Measurements from ENCODE around the gene NKAIN2.
"Not testable (repeated sequence)": the region's sequence is repeated elsewhere in the genome, so short reads cannot be mapped to it uniquely, and the experiment has no call there.

NKAIN2 gene

GRCh38 chr6:124119596-124119995 lies 315.9 kb downstream of the NKAIN2 start:
- DNase-seq, result peak; percentile 17

DNA sequence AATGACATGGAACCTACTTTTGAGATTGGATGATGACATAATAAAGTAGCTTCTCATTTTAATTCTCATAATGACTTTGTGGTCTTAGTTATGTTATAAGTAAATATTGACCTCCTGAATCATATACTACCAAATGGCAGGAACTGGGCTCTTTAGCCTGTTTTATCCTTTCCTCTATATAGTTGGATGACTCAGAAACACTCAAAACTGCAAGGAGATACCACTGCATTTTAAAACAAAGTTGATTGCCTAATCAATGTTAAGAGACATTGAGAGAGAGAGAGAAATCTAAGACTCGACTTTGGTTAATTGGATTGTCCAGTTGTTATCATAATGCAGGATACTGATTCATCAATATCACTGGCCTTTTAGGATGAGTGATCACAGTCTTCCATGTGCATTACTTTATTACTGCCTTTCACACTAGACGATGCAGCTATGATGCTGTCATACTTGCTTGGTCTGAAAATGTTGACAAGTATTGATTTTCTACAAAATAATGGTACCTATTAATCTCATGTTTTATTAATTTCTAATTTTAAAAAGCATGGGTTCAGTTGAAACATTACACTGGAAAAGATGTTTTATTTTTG lies 320.0 kb downstream of the NKAIN2 start:
- no peak for DNase-seq

GRCh38 chr6:124131259-124131658 lies 327.6 kb downstream of the NKAIN2 start:
- no peak for DNase-seq

DNA sequence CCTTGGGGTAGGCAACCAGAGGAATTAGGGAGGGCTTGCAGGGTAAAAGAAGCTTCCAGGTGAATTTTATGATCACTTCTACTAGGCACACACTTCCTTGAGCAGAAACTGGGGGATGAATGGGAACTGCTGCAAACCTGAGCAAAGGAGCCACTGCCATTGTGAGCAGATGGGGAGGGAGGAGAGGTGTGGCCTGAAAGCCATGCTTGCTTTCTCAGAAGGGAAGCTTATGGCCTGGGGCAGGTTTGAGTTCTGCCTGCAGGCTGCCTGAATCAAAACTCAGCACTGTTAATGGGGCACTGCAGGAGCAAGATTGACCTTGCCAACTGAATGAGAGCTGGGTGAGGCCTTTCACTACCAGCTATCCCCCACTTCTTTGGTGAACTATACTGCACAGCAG lies 328.1 kb downstream of the NKAIN2 start:
- no peak for DNase-seq

GRCh38 chr6:124132256-124132655 lies 328.6 kb downstream of the NKAIN2 start:
- no peak for DNase-seq

GRCh38 chr6:124142852-124143251 lies 339.2 kb downstream of the NKAIN2 start:
- DNase-seq, result no peak

DNA sequence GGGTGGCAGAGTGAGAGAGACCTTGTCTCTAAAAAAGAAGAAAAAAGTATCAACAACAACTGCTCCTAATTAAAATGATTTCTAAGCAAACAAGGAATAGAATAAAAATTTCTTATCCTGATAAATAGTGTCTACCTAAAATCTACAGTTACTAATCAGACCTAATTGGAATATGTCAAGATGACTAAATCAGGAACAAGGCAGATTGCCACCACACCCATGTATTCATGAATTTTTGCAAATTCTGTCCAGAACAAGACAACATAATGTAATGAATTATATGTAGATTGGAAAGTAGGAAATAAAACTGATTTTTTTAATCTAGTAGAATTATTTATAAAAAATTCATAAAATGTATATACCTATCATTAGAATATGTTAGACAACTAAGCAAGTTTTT lies 339.8 kb downstream of the NKAIN2 start:
- DNase-seq, result no peak

- DNase-seq, result no peak
These were observed 344.0 kb downstream of the NKAIN2 start for GRCh38 chr6:124147621-124148020.

GRCh38 chr6:124148236-124148957 lies 344.7 kb downstream of the NKAIN2 start:
- no peak for DNase-seq

DNA sequence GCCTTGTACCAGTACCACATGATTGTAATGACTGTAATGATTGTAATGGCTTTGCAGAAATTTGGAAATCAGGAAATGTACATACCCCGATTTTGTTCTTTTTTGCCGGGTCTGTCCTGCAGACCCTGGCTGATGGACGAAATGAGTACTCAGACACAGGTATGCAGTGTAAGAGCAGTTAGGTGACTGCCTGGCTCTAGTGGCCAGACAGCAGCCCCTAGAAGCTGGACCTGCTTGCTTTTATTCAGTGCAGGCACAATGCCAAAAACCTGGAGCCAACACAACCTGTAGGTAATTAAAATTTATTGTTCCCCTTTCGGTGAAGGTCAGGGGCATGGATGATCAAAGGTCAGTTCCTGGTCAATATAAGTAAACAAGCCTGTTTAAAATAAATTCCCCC lies 346.0 kb downstream of the NKAIN2 start:
- DNase-seq, result no peak

DNA sequence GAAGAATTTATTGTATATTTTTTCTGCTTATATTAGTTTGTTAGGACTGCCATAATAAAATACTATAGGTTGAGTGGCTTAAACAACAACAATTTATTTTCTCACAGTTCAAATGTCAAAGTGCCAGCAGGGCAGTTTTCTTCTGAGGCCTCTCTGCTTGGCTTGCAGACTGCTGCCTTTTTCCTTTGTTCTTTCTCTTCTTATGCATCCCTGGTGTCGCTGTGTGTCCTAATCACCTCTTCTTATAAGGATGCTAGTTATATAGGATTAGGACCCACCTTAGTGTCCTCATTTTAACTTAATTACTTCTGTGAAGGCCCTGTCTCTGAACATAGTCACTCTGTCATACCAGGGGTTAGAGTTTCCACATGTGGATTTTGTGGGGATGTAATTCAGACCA lies 354.4 kb downstream of the NKAIN2 start:
- no peak for DNase-seq

DNA sequence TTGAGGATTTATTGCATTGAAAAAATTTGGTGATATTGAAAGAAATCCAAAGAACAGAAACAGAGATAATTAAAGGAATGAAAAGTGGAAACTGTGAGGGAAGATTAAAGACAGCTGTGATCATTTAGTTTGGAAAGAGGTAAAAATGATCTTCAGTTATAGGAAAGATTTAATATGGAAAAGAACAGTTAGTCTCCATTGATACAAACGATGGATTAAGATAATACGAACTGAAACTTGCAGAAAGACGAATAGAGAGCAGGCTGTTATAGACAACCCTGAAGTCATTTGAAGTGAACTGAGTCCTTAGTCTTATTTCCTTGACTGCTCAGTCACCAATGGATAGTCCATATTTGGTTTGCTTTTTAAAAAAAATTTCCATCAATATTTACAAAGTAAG lies 360.0 kb downstream of the NKAIN2 start:
- no peak for DNase-seq

DNA sequence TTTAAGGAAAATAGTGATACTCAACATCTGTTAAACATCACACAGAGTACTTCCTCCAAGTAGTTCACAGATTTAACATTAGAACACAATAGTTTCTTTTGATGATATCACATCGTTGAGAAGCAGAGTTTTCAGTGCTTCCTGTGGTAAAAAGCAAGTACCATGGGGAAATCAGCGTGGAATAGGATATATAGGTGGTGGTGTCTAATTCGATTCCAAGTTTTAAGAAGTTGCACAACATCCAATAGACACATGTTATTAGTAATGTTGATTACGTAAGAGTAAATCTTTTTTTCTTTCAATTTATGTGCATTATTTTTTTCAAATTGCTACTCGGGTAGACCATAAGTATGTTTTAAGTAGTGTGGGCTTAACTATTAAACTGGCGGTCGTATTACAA lies 360.7 kb downstream of the NKAIN2 start:
- no peak for DNase-seq

DNA sequence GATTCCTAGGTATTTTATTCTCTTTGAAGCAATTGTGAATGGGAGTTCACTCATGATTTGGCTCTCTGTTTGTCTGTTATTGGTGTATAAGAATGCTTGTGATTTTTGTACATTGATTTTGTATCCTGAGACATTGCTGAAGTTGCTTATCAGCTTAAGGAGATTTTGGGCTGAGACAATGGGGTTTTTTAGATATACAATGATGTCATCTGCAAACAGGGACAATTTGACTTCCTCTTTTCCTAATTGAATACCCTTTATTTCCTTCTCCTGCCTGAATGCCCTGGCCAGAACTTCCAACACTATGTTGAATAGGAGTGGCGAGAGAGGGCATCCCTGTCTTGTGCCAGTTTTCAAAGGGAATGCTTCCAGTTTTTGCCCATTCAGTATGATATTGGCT lies 363.6 kb downstream of the NKAIN2 start:
- DNase-seq, result not testable (repeated sequence)

- no peak for DNase-seq
These were observed 386.6 kb downstream of the NKAIN2 start for GRCh38 chr6:124190256-124190655.

DNA sequence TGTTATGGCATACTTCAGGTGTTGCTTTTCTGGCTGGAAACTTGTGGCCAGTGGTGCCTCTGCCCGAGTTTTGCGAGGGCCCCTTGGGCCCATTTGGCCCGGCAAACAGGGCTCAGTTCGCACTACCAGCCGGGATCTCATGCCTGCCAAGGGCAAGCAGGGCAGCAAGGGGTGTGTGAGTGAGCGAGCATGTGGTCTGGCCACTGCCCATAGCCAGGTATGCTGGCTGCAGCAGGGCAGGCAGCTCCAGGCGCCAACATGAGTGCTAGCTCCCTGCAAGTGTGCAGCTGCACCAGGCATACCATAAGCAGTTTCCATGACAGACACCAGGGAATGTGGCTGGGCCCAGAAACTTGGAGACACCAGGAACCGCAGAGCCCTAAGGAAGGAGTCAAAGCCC lies 389.5 kb downstream of the NKAIN2 start:
- no peak for DNase-seq

GRCh38 chr6:124197148-124197547 lies 393.5 kb downstream of the NKAIN2 start:
- no peak for DNase-seq

GRCh38 chr6:124199286-124199685 lies 395.6 kb downstream of the NKAIN2 start:
- DNase-seq, result no peak

- DNase-seq, result peak; percentile 41
These were observed 397.0 kb downstream of the NKAIN2 start for GRCh38 chr6:124200661-124201060.

DNA sequence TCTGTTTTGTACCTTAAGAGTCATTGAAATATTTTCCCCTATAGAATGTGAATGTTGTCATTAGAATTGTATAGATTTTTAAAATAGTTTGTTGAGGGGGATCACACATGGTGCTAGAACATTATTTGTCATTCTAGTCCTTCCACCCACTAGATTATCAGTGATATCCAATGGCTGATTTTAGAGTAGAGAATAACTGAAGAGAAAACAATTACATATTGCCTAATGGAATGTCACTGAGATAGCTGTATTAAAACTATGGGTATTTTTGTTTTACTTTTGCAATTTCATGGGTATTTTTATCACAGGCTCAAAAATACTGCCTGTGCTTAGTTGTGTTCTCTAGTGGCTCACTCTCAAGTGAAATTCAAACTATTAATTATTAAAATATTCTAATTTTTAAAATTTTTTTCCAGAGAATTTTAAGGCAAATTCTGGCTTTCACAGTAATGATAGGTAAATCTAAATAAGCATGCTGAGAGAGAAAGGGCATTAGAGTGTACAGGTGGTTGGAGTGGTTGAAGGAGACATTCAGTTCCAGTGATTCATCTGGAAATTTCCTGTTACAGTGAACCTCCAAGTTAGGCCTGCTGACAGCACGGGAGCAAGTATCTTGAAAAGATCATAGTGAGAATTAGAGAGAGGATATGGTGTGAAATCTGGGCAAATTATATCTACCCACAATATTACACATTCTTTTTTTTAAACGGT lies 399.6 kb downstream of the NKAIN2 start:
- DNase-seq, result no peak

DNA sequence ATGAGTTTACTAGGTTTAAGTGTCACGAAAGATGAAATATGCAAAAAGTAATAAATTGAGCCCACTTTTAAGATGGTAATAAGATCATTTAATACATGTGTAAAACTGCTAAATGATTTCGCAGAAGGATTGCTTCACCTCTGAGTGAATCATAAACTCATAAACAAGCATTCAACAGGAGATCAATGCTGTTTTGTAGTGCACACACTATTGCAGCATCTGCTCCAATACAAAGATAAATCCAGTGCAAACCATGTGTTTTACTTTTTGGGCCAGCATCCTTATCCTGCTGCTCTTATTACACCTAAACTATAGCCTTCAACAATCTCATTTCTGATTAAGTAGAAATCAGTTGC lies 400.1 kb downstream of the NKAIN2 start:
- DNase-seq, result no peak

DNA sequence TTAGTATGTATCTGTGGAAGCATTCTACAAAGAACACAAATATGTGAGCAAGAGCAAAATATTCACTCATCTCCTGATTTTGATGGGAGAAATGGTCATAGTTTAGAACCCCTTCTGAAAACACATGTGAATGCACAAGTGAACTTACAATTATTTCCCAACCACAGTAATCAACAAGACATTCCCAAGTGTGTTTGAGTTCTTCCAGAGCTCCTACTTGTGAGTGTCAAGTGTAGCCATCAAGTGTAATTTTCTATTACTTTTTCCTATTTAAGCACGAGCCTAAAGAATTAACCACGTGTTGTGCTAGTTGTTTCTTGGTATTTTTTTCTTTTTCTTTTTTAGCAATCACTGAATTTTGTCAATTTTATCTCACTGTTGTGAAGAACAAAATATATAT lies 402.3 kb downstream of the NKAIN2 start:
- no peak for DNase-seq

GRCh38 chr6:124223611-124224345 lies 420.1 kb downstream of the NKAIN2 start:
- no peak for DNase-seq

- DNase-seq, result no peak
These were observed 422.7 kb downstream of the NKAIN2 start for GRCh38 chr6:124226396-124226795.

Measured in NCI-H1436 (cell line).